Measurements from ENCODE around the gene PMFBP1.
"Not testable (repeated sequence)": the region's sequence is repeated elsewhere in the genome, so short reads cannot be mapped to it uniquely, and the experiment has no call there.

PMFBP1 gene

DNA sequence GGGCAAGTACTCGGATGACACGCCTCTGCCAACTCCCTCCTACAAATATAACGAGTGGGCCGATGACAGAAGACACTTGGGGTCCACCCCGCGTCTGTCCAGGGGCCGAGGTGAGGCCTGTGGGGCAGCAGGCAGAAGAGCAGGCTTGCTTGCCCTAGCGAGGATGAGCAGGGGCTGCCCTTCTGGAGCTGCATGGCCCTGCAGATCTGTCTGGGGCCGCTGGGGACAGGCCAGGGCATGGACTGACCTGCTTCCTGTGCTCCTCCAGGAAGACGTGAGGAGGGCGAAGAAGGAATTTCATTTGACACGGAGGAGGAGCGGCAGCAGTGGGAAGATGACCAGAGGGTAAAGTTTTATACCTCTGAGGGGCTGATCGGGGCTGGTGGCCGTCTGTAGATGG is 73.0 kb downstream of the PMFBP1 start:
- no peak for DNase-seq

DNA sequence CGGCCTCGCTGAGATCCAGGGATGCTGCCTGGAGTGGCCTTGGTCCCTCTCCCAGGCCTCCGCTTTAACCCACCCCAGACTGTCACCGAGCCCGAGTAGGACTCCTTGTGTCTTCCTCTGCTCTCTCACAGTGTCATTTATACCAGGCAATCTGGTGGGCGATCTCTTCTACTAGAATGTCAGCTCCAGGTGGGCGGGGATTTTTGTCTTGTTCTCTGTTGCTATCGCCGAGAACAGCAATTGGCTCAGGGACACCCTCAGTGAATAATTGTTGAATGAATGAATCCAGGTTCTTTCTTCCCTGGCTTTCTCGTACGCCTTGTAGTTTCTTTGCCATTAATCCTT is 77.7 kb downstream of the PMFBP1 start:
- DNase-seq, result no peak

DNA sequence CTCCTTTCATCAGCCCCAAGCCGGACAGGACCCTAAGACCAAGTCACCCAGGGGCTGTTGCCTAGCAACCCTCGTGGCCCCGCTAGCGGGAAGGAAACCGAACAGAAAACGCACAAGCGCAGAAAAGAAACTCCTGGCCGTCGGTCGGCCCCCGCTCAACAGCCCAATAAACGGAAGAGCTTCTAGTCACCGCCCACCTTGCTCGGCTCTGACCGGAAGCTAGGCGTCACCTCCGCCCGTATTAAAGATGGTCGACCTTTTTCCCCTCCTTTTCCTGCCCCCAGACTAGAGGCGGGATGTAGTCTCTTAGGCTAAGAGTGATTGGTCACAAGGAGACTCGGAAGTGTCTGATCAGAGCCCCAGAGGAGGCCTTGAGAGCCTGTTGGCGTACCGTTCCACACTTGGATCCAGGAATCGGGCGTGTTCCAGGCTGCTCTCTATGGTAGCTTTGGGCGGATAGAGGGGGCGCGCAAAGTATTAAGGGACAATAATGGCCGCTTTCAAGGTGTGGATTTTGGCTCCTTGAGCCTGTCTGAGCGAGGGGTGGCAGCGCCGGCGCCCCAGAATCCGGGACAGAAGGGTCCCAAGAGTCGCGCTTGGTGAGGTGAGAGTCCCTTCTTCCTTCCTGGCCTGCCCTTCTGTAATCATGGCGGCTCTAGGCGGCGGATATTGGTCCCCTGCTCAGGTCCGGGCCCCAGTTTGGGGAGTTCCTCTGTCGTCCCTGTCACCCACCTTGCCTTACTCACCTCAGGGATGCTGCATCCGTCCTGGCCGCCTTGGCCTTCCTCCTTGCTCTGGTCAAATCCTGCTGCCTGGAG is 78.3 kb downstream of the PMFBP1 start, which contains the start of the genes DHX38 and TXNL4B:
Gene DHX38, plus strand, starts transcription at position 400 of the 818 bp plus-strand sequence. CDS start 2,311 bp downstream, outside the sequence.
Gene TXNL4B, minus strand, starts transcription at position 173 of the 818 bp plus-strand sequence. CDS start 2,871 bp downstream, outside the sequence.
- peak; percentile 89 for DNase-seq

DNA sequence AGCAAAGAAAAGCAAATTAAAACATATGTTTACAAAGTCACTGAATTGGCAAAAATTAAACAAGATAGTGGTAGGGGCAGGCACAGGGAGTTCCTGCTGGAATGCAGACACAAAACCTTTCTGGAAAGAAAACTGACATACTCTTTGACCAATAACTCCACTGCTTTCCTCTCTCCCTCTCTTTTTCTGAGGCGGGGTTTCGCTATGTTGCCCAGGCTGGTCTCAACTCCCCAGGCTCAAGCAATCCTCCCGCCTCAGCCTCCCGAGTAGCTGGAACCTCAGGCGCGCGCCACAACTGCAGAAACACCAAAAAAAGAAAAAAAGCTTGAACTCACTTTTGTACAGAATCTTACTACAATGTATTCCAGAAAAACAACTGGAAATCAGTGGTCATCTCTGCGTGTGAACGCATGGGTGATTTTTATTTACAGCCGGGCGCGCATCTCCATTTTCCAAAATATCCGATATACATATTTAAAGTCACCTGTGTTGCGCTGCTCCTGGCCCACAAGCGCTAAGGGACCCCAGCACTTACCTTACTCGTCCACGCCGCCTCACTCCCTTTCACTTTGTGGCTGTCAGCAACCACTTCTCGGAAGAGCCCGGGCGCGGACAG is 79.0 kb downstream of the PMFBP1 start:
- DNase-seq, result no peak

DNA sequence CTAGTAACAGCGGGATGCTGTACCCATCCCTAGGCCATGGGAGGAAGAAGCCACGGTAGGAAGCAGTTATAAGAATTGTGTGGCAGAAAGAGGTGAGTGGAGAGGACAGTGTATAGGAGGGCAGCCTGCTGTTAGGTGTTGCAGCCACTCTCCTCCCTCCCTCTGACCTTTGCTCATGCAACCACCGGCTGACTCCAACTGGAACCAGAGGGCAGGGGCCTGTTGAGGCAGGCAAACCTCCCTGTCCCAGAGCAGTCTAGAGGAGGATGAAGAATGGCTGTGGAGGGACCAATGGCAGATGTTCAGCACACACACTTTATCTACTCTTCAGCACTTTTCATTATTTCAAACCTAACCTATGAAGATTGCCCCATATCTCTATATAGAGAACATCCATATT is 80.7 kb downstream of the PMFBP1 start:
- no peak for DNase-seq

DNA sequence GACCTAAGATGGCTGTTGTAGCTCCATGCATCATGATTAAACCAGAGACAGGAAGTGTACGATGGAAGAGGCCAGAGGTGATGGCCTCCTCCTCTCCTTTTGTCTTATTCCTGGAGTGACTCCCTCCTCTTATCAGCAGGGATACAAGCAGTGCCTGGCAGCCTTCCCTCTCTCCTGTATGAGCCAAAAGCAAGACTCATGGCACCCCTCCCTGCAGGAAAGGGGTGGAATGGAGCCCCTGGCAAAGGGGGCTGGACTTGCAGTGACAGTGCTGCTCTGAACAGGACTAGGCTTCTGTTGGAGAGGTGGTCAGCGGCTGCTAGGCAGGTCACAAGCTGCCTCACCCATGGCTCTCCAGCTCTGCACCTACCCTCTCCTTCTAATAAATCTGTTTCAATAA is 87.0 kb downstream of the PMFBP1 start:
- no peak for DNase-seq

DNA sequence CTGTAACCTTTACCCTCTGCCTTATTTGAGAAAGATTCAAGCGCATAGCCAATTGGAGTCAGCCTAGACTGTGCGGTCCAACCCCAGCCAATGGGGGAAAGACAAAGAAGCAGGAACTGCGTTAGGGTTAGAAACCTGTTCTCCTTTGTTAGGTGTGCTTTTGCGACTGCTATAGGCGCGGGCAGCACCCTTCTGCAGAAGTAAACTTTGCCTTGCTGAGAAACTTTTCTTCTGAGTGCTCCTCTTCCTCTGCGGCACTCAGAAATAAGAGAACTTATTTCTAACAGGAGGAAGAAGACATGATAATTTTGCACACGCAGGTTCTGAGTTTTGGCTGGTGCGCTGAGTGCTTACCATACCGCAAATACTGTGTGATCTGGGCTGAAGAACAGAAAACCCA is 87.5 kb downstream of the PMFBP1 start:
- DNase-seq, result no peak

DNA sequence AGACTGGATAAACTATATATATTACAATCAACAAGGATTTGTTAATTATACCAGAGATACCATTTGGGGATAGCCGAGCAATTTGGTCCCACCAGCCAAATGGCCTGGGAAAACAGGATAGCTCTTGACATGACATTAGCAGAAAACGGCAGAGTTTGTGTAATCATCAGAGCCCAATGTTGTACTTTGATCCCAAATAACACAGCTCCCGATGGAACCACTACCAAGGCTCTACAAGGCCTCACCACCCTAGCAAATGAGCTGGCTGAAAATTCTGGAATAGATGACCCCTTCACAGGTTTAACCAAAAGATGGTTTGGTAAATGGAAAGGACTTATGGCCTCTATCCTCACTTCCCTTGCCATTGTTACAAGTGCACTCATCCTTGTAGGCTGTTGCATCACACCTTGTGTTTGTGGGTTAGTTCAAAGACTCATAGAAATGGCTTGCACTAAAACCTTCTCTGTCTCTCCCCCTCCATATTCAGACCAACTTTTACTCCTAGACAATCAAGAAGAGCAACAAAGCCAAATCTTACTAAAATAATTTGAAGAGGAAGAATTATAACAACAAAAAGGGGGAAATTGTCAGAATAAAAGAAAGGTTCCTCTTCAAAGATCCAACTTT is 88.1 kb downstream of the PMFBP1 start:
- DNase-seq, result no peak

DNA sequence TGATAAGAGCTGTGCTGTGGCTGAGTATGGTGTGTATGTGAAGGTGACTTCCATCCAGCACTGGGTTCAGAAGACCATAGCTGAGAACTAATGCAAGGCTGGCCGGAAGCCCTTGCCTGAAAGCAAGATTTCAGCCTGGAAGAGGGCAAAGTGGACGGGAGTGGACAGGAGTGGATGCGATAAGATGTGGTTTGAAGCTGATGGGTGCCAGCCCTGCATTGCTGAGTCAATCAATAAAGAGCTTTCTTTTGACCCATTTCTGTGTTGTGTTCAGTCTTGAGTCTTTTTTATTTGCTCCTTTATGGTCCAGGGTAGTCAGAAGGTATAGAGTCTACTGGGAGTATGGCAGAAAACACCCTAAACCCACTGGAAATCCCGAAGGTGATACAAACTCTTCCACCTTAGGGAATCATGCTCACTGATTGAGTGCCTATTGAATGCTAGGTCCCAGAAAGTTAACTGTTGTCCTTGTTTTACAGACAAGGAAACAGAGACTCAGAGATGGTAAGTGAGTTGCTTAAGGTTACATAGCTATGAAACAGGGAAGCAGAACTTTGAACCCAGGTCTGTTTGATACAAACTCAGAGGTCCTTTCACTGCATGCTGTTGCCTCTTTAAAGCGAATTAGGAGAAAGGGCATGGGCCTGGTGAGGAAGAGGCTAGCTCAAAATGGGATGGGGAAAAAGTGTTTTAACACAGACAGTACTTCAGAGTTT is 94.8 kb downstream of the PMFBP1 start:
- DNase-seq, result not testable (repeated sequence)

DNA sequence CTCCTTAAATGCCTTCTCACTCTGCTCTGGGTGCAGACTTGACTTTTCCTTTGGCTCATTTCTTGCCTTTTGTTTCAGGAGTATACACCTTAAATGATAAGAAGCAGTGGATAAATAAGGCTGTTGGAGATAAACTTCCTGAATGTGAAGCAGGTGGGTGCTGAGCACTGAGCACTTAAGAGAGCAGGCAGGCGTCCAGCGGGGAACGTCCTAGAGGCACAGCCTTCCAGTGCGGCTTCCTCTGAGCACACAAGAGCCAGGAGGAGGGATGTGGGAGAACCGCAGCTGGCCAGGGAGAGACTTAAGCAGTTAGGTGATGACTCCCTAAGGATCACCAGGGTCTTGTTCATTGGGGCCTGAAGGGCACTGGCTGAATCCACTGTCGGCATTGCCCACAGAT is 96.9 kb downstream of the PMFBP1 start:
- not testable (repeated sequence) for DNase-seq

DNA sequence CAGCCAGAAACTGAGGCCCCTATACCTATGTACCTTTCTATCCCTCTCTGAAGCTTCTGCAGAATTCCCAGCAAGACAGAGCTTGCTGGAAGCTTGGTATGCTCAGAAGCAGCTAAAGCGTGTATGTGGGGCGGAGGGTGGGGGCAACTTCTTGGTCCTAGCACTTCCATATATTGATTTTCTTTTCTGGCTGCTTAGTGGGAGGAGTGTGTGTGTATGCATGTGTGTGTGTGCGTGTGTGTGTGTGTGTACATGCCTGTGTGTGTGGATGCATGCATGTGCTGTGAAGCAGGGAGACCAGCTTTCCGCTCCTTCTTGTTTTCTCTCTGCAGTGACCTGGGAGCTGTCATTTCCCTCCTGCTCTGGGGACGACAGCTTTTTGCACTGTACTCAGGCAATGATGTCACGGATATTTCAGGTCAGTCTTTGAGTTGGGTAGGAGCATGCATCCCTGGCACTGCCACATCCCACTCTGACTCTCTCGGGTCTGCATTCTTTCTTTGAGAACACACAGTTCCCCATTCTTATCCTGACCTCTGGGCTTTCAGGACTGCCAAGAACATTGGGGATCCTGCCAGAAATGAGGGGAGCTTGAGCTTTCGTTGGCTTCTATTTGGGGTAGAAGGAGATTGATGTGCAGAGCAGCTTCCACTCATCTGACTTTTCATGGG is 98.3 kb downstream of the PMFBP1 start:
- no peak for DNase-seq

DNA sequence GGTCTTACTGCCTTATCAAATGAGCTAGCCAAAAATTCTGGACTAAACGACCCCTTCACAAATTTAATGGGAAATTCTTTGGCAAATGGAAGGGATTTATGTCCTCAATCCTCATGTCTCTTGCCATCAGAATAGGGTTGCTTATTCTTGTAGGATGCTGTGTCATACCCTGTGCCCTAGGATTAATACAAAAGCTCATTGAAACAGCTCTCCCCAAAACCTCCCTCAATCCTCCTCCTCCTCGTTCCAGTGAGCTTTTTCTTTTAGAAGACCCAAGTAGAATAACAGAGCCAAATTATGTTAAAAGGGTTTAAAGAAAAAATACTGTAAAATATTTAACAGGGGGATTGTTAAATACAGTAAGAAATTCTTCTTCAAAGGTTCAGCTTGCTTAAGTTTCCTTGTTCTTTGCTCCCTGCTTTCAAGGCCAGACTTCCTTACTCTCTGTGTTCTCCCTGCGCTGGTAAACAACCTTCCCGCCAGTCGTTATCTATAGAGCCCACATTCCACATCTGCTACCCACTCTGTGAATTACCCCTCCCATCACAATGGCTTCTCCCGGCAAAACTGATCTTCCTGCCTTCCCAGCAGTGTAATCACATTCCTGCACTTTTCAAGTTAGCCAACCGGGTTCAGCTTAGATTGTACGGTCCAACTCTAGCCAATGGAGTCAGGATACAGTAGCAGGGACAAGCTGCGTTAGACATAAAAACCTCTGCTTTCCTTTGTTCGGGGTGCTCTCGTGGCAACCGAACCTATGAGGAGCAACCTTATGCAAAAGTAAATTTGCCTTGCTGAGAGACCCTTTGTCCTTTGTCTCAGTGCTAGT is 99.2 kb downstream of the PMFBP1 start:
- DNase-seq, result no peak

All from SIG-M5 (cell line).